ENCODE results near the gene PER2. TPM values are rescaled to one million over a fixed set of nuclear protein-coding genes. Genes with fewer than 3 reads are reported as not detected.

Gene PER2
- total and polyA plus RNA-seq, 2 of the 13 experiments (the other 11 are each of a cell fraction or from before 2014, with no cell fraction given) = 5.1 to 9.4 TPM

- peak; percentile 62 for TF ChIP-seq POLR2G (IDR thresholded peaks at IDR 0.05; ENCODE audit: low read depth, low read length)
- TF ChIP-seq ZNF547 (CRISPR knock-in tag; IDR thresholded peaks at IDR 0.05) = 0 out of 2 replicates have a peak, but pooled peaks have one; percentile 23
- 0 out of 2 replicates have a peak, but pooled peaks have one; percentile 34 for TF ChIP-seq ZNF800 (CRISPR knock-in tag; IDR thresholded peaks at IDR 0.05)
- 0 out of 2 replicates have a peak, but pooled peaks have one; percentile 8 for TF ChIP-seq ZNF124 (CRISPR knock-in tag; IDR thresholded peaks at IDR 0.05)
- TF ChIP-seq IKZF4 (CRISPR knock-in tag; IDR thresholded peaks at IDR 0.05; ENCODE audit: borderline replicate concordance, low read depth, not compliant biosample characterization) = no peak
- TF ChIP-seq ZFY (CRISPR knock-in tag; IDR thresholded peaks at IDR 0.05) = peak; percentile 83
Observed at GRCh38 chr2:238220892-238221521, 67.4 kb downstream of the PER2 start (continued).

DNA sequence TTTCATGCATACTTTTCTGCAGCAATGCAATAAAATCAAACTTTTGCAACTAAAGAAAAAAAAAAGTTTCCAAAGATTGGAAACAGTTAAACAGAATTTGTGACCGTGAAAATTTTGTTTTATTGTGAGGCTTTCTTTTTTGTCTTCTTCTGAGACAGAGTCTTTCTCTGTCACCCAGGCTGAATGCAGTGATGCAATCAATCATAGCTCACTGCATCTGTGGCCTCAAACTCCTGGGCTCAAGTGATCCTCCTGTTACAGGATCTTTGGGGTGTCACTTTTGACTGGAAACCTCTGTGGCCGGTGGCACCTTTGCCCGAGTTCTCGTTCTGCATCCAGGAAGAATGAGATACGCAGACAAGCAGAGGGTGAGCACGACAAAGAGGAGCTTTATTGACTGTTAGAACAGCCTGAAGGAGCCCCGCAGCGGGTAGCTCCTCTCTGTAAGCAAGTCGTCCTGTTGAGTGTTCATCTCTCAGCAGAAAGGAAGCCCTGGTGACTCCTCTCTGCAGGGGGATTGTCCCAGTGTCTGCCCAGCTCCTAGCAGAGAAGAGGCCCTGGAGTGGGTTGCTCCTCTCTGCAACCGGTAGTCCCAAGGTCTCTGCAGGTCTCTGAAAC is 68.0 kb downstream of the PER2 start:
- Histone ChIP-seq H2AFZ (ENCODE audit: low read length) (peak overlapping the region; percentile 50), H3K9ac (ENCODE audit: insufficient read depth, low read depth, low read length) (no peak overlapping the region), H3K4me1 (ENCODE audit: insufficient read depth, low read length) (peaks cover 41% of the 10 kb centered on the region), H3K36me3 (replicated peaks in 1 of 2; ENCODE audit: control insufficient read depth in 1 of 2, insufficient read depth in 2 of 2, low read length in 2 of 2) (no peaks in the 10 kb centered on the region), H3K4me3 (replicated peaks in 1 of 3; ENCODE audit: insufficient read depth in 1 of 3, low read depth in 2 of 3, low read length in 3 of 3) (peak overlapping the region in 2 of 3 experiments; percentile 44 to 67; a peak in 3 of 6 replicates), H3K4me2 (ENCODE audit: low read depth, low read length) (peak overlapping the region; percentile 70), H3K27me3 (ENCODE audit: control insufficient read depth in 1 of 2, insufficient read depth in 2 of 2, low read length in 2 of 2) (peaks cover 3 to 27% of the 10 kb centered on the region in 2 experiments; a peak in 4 of 5 replicates), H4K20me1 (ENCODE audit: insufficient read depth, low read length) (no peaks in the 10 kb centered on the region), H3K27ac (ENCODE audit: extremely low read length, insufficient read depth, low read length) (no peak overlapping the region), H3K79me2 (ENCODE audit: insufficient read depth, low read length) (no peaks in the 10 kb centered on the region), H3K9me3 (ENCODE audit: low read length) (no peaks in the 10 kb centered on the region)
- ATAC-seq (peak; percentile 65), DNase-seq (ENCODE audit: low spot score) (no peak), FAIRE-seq (no peak)
- WGBS (ENCODE audit: low lambda C conversion rate) = 11% methylated on average over 10 of the region's 10 CpGs
- intact Hi-C loops (cut with micrococcal nuclease; ENCODE audit: unreplicated experiment) (no loop called here), in situ Hi-C loops (cut with HindIII; ENCODE audit: extremely low pct_ligation_motif_present, low pct_unique_long_range_greater_than_20kb) (no loop called here)
- POLR2A ChIA-PET = interaction anchor here (0.9 to 2.6 kb wide), 7 partner anchors 13 to 160 kb away, joined by 4 to 20 read pairs (median 5); partner anchors contain the start of genes HES6, ILKAP and SCLY
- no TSS peak for BruUV-seq (replicated peaks)
- CTCF ChIA-PET (ENCODE audit: low intra/inter-chr PET ratio, low total read pairs) = no interaction called here
- peak; percentile 39; the same call in 1 of the 2 replicates for TF ChIP-seq SMAD3 (CRISPR knock-in tag; IDR thresholded peaks at IDR 0.05)
- 0 out of 2 replicates have a peak, but pooled peaks have one; percentile 50 for TF ChIP-seq ZNF124 (CRISPR knock-in tag; IDR thresholded peaks at IDR 0.05)
- TF ChIP-seq ZNF335 (CRISPR knock-in tag; IDR thresholded peaks at IDR 0.05) = no peak
- TF ChIP-seq KLF9 (CRISPR knock-in tag; IDR thresholded peaks at IDR 0.05; ENCODE audit: low read depth) = no peak
- no peak for TF ChIP-seq ZNF567 (CRISPR knock-in tag; IDR thresholded peaks at IDR 0.05; ENCODE audit: borderline replicate concordance)
- TF ChIP-seq ONECUT2 (CRISPR knock-in tag; IDR thresholded peaks at IDR 0.05) = no peak
- TF ChIP-seq ARNT2 (CRISPR knock-in tag; IDR thresholded peaks at IDR 0.05; ENCODE audit: low read depth) = 0 out of 2 replicates have a peak, but pooled peaks have one; percentile 17
- no peak for TF ChIP-seq ZNF619 (CRISPR knock-in tag; IDR thresholded peaks at IDR 0.05)
- TF ChIP-seq FIP1L1 (IDR thresholded peaks at IDR 0.05; ENCODE audit: borderline replicate concordance, insufficient read depth, low read depth, low read length) = no peak
- TF ChIP-seq TBL1XR1 (IDR thresholded peaks at IDR 0.05; ENCODE audit: borderline replicate concordance, low read length, partially characterized antibody) = no peak
- 0 out of 2 replicates have a peak, but pooled peaks have one; percentile 11 for TF ChIP-seq ZNF556 (CRISPR knock-in tag; IDR thresholded peaks at IDR 0.05; ENCODE audit: borderline replicate concordance)
- TF ChIP-seq ZNF292 (CRISPR knock-in tag; IDR thresholded peaks at IDR 0.05; ENCODE audit: borderline replicate concordance, low read depth) = 0 out of 2 replicates have a peak, but pooled peaks have one; percentile 20
- no peak for TF ChIP-seq ZFAT (CRISPR knock-in tag; conservative IDR thresholded peaks at IDR 0.05)
- 0 out of 2 replicates have a peak, but pooled peaks have one; percentile 11 for TF ChIP-seq ZNF598 (CRISPR knock-in tag; IDR thresholded peaks at IDR 0.05; ENCODE audit: borderline replicate concordance)
- TF ChIP-seq ZNF331 (CRISPR knock-in tag; IDR thresholded peaks at IDR 0.05) = no peak
- no peak for TF ChIP-seq NFYC (CRISPR knock-in tag; IDR thresholded peaks at IDR 0.05)
- peak; percentile 88 for TF ChIP-seq CEBPG (CRISPR knock-in tag; IDR thresholded peaks at IDR 0.05)
